GM06990 (cell line): ENCODE measurements around the gene TBX2.

Experiments
- DNase-seq: peaks from one replicate; pipeline ENCODE4 v3.0.0-alpha.2; 2011; ENCODE audit not compliant: insufficient read length; ENCODE audit errors: extremely low read depth
- H3K27me3 ChIP-seq: replicated peaks from 2 replicates; pipeline ENCODE4 v1.6.0; 2011; ENCODE audit warnings: low read length; ENCODE audit not compliant: control insufficient read depth, insufficient read depth
- H3K36me3 ChIP-seq: 2 replicates; pipeline ENCODE4 v1.5.1; 2011; ENCODE audit warnings: low read length; ENCODE audit not compliant: control insufficient read depth, insufficient read depth
- H3K4me3 ChIP-seq: replicated peaks from 2 replicates; pipeline ENCODE4 v1.5.1; 2011; ENCODE audit warnings: low read depth, mild to moderate bottlenecking, control low read depth, low read length
- CTCF ChIP-seq: IDR thresholded peaks from 2 replicates; pipeline ENCODE4 v1.5.1; 2011; ENCODE audit warnings: low read length, control low read depth, mild to moderate bottlenecking, inconsistent platforms; ENCODE audit not compliant: insufficient read depth, poor library complexity, severe bottlenecking

Gene TBX2

GRCh38 chr17:61412860-61413660, 13.4 kb downstream of the TBX2 start:
- TF ChIP-seq CTCF = no peak
- DNase-seq = no peak
- H3K27me3 ChIP-seq = peaks cover 8% of the 10 kb centered on the region
- no peaks in the 10 kb centered on the region for H3K36me3 ChIP-seq
- peak overlapping the region; percentile 58 for H3K4me3 ChIP-seq

- DNase-seq = no peak
- Histone ChIP-seq H3K4me3 (no peak overlapping the region), H3K36me3 (no peaks in the 10 kb centered on the region), H3K27me3 (peaks cover 8% of the 10 kb centered on the region)
- TF ChIP-seq CTCF = no peak
These were observed 14.1 kb downstream of the TBX2 start for GRCh38 chr17:61413661-61414126.

GRCh38 chr17:61414141-61414935, 14.7 kb downstream of the TBX2 start:
- H3K36me3 ChIP-seq = no peaks in the 10 kb centered on the region
- H3K27me3 ChIP-seq = peaks cover 6% of the 10 kb centered on the region
- no peak for TF ChIP-seq CTCF
- H3K4me3 ChIP-seq = no peak overlapping the region
- no peak for DNase-seq

GRCh38 chr17:61414936-61415251, 15.3 kb downstream of the TBX2 start:
- no peak for DNase-seq
- TF ChIP-seq CTCF = no peak

GRCh38 chr17:61415374-61416210, 15.9 kb downstream of the TBX2 start:
- Histone ChIP-seq H3K36me3 (no peaks in the 10 kb centered on the region), H3K4me3 (no peak overlapping the region), H3K27me3 (peaks cover 3% of the 10 kb centered on the region)
- DNase-seq = no peak
- no peak for TF ChIP-seq CTCF

More at GRCh38 chr17:61414936-61415251, 15.3 kb downstream of the TBX2 start:
- peaks cover 6% of the 10 kb centered on the region for H3K27me3 ChIP-seq
- H3K36me3 ChIP-seq = no peaks in the 10 kb centered on the region
- no peak overlapping the region for H3K4me3 ChIP-seq
